HG03565 (cell line): ENCODE measurements around the gene LRRFIP2.
"Not testable (repeated sequence)": the region's sequence is repeated elsewhere in the genome, so short reads cannot be mapped to it uniquely, and the experiment has no call there.

Source experiments
- ATAC-seq: cut with Tn5 transposase; IDR thresholded peaks from one replicate; pipeline ENCODE4 v1.9.1; 2021; ENCODE audit warnings: mild to moderate bottlenecking, moderate library complexity; ENCODE audit not compliant: unreplicated experiment

LRRFIP2 gene

GRCh38 chr3:37122069-37122468, 52.3 kb downstream of the LRRFIP2 start:
- ATAC-seq, result not testable (repeated sequence)

DNA sequence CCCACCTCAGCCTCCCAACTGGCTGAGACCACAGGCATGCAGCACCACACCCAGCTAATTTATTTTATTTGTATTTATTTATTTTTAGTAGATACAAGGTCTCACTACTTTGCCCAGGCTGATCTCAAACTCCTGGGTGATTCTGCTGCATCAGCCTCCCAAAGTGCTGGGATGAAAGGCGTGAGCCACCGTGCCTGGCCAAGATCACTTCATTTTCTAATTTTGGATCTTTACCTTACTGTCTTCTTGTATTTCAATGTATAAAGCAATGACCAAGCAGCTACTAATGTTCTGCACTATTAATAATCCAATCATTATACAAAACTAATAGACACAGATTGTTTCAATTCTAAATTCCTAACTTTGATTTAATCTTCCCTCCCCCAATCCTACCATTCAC, 56.2 kb downstream of the LRRFIP2 start:
- no peak for ATAC-seq

- ATAC-seq, result no peak
Measured at GRCh38 chr3:37117548-37117947, 56.8 kb downstream of the LRRFIP2 start.

GRCh38 chr3:37116998-37117397, 57.4 kb downstream of the LRRFIP2 start:
- ATAC-seq, result no peak

GRCh38 chr3:37115446-37115845, 58.9 kb downstream of the LRRFIP2 start:
- no peak for ATAC-seq

GRCh38 chr3:37114251-37115145, 59.9 kb downstream of the LRRFIP2 start:
- no peak for ATAC-seq

DNA sequence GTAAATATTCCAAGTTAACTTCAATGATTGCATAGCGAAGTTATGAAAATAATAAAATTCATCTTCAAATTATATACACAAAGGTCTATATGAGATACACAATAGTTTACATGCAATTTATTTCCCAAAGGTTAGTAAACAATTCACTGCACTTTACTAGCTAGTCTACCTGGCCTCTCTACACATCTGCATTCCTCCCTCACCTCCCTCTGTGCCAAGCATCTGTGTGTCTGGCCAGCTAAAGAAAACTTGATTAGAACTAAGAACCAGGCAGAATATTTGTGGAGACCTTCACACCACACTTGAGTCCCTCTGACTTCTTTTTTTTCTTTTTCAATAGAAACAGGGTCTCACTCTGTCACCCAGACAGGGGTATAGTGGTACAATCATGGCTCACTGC, 61.4 kb downstream of the LRRFIP2 start:
- ATAC-seq, result no peak

- ATAC-seq, result no peak
Measured at GRCh38 chr3:37111199-37111598, 63.2 kb downstream of the LRRFIP2 start.

GRCh38 chr3:37107846-37108245, 66.5 kb downstream of the LRRFIP2 start:
- no peak for ATAC-seq

DNA sequence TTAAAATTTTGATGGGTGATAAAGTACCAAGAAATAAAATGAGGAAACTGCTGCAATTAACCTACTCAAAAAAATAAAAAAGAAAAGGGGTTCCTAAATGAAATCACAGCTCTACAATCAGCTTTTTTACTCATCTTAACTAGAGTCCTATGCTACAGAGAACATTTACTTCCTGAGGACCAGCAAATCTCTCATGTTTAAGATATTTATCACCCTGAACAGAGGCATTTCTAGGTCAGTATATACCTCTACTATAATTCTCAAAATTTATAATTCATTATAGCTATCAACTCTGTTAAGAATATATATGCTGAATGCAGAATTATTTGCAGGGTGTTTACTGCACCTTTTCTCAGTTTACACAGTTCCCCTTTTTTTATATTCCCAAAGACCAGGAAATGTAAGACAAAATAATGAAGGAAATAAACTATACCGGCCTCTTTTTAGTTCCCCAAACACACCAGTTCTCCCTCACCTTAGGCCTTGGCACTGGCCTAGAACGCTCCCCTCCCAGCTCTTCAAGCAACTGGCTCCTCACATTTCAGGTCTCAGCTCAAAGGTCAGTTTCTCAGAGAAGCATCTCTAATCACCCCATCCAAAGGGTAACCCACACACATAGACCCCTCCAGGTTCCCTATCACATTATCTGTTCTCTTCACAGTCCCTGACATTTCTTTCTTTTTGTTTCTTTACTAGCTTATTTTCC, 71.1 kb downstream of the LRRFIP2 start:
- ATAC-seq, result no peak

DNA sequence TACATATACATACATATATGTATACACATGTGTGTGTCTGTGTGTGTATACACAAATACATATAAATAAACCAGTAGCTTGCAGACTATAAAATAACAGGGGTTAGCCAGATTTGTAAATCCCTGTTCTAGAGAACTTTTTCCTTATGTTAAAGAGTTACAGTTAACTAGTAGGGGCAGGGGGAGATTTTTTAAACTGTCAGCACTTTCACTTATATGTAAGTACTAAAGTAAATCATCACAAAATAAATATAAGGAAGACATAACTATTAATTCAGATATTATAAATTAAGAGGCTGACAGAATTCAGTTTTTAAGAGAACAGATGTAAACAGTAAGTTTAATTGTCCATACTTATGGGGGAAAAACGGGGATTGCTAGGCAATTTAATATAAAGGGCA, 74.0 kb downstream of the LRRFIP2 start:
- no peak for ATAC-seq

GRCh38 chr3:37099469-37099868, 74.9 kb downstream of the LRRFIP2 start:
- no peak for ATAC-seq

- no peak for ATAC-seq
Measured at GRCh38 chr3:37098884-37099283, 75.5 kb downstream of the LRRFIP2 start.

- no peak for ATAC-seq
Measured at GRCh38 chr3:37097776-37098175, 76.6 kb downstream of the LRRFIP2 start.

GRCh38 chr3:37096975-37097374, 77.4 kb downstream of the LRRFIP2 start:
- ATAC-seq, result no peak

DNA sequence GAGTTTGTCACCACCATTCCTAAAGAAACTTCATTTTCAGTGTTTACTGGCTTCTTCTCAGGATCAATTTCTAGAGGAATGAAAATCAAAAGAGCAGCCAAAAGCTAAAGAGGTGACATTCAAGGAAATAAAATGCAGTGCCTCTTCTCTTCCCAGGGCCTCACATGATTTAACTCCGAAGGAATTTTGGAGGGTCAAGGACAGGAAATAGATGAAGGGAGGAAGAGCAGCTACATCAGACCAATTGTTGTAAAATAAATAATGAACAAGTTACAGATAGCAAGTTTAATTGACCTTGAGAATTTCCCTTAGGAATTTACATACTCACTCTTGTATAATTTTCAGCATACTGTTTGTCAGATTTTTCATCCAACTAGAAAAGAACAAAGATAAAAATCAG, 78.1 kb downstream of the LRRFIP2 start:
- ATAC-seq, result no peak

DNA sequence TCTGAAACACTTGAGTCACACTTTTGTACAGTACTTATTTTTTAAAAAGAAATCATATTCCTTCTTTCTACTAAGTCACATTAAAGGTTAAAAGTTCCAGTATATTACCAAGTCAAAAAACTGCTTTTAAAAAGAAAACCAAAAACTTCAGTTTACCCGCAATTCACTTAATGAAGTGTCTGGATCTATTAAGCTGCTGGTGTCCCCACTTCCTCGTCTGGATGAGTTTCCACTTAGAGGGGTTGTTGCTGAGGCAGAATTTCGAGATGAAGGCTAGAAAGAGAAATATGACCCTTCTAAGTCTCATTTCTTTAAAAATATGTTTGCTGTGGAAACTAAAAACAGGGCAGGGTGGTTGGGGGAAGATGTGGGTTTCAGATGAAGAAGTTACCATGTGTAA, 79.7 kb downstream of the LRRFIP2 start:
- ATAC-seq, result no peak

GRCh38 chr3:37093481-37093880, 80.9 kb downstream of the LRRFIP2 start:
- ATAC-seq, result no peak

- no peak for ATAC-seq
Measured at GRCh38 chr3:37092484-37092883, 81.9 kb downstream of the LRRFIP2 start.

- ATAC-seq, result no peak
Measured at GRCh38 chr3:37087870-37088269, 86.5 kb downstream of the LRRFIP2 start.

DNA sequence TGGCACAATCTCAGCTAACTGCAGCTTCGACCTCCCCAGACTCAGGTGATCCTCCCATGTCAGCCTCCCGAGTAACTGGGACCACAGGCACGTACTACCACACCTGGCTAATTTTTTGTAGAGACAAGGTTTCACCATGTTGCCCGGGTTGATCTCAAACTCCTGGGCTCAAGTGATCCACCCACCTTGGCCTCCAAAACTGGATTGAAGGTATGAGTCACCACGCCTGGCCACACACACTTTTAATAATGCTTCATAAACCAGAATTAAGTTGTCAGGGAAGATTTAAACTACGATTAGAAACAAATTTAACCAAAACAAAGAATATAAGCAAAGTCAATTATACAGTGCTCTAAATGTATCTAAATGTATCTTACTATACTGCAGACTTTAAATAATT, 87.5 kb downstream of the LRRFIP2 start:
- no peak for ATAC-seq

DNA sequence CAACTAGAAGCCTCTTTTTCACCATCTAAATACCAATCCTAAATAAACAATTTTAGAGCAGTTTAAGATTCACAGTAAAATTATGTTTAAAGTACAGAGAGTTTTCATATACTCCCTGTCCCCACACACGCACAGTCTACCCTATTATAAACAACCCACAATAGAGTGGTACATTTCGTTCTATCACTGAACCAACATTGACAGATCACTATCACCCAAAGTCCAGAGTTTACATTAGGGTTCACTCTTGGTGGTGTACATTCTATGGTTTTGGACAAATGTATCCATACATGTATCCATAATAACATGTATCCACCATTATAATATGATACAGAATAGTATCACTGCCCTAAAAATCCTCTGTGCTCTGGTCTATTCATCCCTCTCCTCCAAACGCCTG, 92.1 kb downstream of the LRRFIP2 start:
- no peak for ATAC-seq
